ENCODE results near the gene ADAM12.

The ADAM12 gene

DNA sequence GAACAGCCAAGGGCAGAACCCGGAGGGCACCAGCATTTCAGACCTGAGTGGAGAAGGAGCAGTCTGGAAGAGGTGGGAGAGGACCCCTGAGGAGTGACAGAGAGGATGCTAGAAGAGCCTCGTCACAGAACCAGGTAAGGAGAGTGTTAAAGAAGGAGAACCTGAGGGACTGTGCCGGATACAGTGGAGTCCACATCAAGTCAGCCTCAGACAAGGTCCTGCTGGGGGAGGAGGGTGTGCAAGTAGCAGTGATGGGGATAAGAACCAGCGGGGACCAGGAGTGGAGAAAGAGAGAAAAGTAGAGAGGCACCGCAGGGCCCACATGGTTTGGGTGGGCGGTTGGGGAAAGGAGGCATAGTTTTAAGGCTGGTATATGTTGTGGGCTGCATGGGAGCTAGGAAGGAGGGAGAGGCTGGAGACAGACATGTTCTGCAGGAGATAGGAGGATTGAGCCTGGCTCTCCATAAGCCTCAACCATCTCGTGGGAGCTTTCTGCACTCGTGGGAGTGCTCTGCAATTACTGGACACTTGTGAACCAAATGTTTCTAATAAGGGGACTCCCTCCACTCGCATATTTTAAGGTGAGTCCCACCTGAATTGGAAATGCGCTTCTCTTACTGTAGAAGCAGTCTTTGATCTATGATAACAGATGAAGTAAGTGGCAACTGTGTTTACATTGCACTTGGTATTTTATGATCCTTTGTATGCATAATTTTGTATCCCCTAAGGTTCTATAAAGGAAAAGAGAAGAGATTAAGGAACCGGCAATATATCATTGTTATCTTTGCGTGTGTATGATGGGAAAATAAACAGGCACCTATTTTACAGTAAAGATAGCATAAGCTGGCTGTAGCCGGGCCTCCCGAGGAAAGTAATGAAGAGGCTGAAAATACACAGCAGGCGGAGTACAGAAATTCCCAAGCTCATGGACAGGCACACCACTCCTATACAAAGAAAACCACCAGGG, 154.8 kb downstream of the ADAM12 start:
- no peak for DNase-seq

DNA sequence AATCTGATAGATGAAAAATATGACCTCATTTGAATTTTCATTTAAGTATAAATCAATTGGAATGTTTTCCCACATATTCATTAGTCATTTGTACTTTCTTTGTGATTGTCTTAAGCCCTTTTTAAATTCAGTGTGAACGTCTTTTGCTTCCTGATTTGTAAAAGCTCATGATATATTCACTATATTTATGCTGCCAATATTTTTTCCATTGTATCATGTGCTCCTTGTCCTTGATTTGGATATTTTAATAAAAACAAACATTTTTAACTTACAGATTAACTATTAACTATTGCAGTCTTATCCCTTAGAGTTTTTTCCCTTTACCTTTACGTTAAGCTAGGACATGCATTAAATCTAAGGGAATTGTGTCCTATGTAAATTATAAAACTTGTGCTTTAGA, 157.7 kb downstream of the ADAM12 start:
- no peak for DNase-seq

DNA sequence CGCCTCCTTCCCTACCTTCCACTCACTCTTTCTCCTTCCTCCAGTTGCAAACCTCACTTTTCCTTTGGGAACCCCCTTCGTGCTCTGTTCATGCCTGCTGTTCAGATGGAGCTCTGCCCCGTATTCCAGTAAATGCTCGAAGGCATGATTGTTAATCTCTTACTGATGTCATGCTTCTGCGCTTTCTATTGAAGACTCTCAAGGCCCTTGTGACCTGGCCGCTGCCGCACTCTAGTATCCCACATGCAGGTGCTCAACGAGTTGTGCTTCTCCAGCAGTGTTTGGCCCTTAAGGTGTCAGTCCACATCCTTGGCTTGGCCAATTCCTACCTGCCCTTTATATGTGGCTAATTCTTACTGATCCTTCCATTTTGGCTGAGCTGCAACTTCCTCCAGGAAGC, 158.6 kb downstream of the ADAM12 start:
- DNase-seq: no peak

DNA sequence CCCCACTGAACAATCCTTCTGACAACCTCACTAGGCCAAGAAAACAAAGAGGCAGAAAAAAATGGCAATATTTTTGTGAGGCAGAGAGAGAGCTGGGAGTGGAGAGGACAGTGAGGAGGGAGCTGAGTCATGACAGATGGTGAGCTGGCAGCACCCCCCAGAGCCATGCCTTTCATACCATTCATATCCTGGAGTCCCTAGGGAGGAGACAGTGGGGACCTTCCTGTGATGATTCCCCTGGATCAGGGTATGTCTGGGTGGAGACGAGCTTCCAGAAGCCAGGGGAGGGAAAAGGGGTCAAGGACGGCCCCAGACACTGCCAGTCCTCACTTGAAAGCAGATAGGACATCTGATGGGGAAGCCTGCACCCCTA, 160.5 kb downstream of the ADAM12 start:
- no peak for DNase-seq

DNA sequence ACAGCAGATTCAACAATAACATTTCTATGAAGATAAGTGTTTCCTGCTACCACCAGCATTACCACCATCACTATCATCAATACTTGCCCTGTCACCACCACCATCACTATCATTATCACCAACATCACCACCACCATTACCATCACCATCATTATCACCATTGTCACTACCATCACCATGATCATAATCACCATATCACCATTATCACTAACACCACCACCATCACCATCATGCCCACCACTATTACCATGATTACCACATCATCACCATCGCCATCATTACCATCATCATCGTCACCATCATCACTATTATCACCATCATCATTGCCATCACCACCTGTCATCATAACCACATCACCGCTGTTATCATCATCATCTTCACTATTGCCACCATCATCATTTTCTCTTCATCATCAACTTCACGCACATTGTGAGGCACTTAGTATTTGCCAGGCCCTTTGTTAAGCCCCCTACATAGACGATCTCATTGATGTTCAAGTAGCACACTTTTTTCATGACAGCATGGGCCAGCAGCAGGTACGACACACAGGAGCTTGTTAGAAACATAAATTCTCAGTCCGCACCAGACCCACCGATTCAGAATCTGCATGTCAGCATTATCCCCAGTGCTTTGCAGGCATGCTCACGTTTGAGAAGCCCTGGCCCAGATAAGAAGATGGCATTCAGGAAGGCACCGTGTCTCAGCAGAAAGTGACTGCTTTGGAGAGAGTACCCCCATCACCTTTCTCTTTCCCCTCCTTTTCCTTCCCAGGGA, 161.1 kb downstream of the ADAM12 start:
- DNase-seq: no peak

DNA sequence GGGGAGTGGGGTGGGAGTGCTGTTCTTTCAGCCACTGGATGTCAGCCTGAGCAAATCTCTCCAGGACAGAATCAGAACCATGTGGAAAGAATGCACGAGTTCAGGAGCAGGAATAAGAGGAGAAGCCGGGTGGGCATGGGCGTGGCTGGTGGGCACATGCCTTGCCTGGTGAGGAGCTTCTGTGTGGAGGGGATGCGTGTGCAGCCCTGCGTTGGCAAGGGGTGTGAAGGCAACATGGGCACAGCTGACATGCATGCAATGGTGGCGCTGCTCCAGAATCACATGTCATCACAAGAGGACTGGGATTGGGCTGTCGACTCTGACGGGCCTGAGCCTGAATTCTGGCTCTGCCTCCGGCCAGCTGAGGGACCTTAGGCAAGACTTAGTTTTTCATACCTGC, 162.1 kb downstream of the ADAM12 start:
- DNase-seq: no peak

DNA sequence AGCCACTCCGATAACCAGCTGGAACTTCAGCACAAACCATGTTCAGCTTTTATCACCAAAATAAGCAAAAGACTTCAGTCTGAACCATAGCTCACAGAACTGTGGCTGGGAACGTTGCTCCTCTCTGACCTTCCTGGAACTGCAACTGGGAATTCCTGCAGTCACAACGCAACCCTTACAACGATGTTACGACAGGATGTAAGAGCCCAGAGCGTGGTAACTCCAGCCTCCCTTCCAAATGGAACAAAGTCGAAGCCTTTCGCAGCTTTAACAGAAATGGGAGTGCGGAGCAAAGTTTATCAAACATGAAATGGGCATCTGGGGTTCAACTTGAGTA, 162.6 kb downstream of the ADAM12 start:
- no peak for DNase-seq

DNA sequence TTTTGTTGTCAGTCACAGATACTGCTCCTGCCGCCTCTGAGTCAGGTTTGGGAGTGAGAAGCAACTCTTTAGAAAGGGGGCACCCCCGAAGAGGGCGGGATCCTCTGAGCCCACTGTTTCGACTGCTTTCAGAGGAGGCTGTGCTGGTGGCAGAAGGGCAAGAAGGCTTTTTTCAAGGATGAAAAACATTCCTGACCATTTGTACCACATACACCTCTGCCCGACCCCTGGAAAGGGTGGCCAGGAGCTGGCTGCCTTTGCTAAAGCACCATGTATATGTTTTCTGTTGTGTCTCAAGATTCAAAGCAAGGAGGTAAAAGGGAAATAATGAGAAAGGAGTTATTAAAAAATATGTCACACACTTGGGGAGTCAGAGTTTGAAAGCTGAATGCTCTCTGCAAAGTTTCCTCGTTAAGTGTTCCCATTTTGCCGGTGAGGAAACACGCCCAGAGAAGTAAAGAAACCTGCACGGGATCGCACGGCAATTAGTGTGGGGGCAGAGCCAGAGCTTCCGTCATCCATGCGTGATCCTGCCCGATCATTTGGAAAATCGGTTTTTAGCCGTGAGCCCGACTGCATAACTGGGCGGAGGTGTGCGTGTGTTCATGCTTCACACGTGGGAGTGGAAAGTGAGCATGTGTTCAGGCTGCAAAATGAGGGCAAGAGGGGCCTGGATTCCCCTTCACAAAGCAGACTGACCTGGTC, 163.2 kb downstream of the ADAM12 start:
- no peak for DNase-seq

DNA sequence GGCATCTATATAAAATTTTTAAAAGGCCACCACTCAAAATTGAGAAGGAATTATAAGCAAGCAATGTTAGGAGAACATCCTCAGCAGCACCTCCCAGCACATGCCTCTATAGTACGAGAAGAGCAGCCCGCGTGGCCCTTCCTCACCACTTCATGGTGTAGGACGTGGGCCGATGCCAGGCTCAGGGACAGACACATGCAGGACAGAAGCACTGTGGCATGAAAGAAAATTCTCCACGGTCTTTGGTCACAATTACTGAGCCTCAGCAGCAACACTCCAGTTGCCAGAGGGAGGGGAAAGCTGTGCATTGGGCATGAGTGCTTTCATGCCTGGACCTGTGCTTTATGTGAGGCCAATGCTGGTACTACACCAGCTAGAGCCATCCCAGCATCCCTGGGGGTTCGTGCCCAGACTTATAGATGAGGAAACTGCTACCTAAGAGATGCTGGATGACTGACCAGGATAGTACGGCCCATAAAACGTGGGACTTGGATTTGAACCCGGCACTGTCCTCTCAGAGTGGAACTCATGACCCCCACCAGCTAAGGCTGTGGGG, 164.7 kb downstream of the ADAM12 start:
- no peak for DNase-seq

DNA sequence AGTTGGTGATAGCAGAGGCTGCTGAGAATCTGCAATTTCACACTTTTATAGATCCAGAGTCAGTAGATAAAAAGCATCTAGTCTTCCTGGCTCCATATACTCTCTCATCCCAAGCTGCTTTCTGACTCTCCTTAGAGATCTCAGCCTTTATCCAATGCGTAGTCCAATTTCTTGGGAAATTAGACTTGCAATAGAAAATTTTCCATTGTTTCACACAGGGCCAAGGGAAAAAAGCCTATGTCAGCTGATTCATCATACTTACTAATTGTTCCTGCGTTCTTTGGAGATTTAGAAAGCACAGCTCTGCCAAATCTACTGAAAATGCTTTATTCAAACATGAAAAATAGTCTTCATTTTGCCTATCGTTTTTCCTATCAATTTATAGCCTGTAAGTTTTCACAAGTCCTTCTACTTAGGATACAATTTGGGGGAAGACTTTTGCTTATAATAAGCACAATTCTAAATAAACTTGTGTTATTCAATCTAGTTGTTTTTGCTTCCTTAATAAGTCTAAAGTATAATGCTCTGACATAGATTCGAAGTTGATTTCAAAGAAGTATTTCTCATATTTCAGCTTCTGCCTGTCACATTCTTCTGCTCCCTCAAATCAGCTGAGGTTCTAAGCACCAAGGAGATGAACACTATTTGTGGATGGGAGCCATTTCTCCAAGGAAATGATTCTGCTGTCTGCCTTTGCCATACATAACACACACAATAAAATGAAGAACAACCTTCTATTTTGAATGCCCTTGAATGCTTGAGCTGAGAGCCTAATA, 165.4 kb downstream of the ADAM12 start:
- no peak for DNase-seq

DNA sequence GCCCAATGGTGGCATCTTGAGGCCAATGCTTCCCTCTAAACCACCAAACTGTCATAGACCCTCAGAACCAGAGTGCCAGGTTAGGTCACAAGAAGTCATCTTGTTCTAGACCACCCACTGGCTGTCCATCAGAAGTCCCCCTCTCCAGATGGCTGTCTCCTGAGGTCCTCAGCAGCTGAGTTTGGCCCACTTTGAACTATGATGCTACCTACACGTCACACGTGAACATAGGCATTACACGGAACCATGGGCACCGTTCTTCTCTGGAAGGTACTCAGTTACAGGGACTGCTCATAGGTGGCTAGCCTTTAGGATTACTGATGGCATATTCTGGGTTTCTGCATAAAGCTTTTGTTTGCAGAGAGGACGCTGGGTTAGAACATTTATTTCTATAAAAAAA, 166.4 kb downstream of the ADAM12 start:
- DNase-seq: no peak

DNA sequence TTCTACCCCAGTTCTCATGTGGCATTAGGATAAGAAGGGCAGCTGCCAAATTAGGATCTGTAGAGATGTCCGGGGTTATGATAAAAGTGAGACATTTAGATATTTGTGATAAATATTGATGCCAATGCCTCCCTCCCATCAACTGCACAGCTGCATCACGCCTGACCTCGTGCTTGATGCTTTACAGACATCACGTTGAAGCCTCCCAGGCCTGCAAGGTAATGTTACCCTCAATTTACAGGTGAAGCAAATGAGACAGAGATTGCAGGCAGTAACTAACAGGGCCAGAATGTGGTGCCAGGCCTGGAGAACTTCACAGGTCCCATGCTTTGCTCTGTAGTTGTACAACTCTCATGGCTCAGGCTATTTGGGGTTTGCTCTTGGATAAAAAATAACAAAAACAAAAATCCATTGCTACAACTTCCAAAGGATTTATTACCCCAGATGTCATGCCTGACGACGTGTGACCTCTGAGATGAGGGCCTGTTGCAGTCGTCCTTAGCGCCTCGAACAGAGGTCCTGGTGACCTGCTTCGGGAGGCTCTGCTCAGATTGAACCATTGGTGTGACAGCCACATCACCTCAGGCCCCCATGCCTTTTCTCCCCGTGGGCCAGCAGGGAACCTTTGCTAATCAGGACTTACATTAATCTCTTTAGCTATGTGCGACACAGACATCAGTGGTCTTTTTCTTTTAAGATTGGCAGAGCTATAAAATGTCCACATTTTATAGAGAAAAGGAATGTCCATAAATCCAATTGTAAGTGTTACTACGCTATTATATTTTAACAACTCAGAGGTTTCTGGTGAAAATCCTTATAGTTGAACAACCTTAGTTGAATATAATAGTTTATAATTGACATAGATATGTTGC, 169.3 kb downstream of the ADAM12 start:
- no peak for DNase-seq

DNA sequence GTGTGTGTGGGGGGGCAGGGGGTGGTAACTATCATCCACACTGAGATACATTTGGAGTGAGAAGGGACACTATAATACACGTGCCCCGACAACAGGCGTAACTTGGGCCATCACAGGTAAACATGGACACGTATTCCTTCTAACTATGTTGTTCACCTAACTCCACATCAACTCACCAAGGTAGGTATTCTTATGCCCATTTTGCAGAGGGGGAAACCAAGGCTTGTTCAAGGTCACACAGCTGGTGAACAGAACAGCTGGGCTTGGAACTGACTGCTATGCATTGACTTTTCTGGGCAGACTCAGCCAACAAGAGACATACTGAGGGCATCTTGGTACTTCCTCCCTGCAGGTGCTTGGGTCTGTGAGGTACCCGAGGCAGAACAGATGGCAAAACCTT, 170.1 kb downstream of the ADAM12 start:
- no peak for DNase-seq

DNA sequence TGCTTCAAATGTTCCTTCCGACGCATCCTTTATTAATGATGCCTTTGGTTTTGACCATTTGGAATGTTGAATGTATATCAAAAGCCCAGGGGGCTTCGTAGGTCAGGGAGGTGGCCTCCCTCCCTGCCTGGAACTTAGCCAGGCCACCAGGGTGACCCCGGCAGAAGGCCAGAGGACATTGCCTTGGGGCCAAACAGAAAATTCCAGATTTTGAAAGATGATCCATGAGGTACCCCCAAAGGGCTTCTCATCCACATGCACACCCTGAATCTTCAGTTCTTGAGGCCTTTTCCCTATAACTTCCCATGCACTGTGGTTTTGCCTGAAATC, 171.7 kb downstream of the ADAM12 start:
- DNase-seq: no peak

DNA sequence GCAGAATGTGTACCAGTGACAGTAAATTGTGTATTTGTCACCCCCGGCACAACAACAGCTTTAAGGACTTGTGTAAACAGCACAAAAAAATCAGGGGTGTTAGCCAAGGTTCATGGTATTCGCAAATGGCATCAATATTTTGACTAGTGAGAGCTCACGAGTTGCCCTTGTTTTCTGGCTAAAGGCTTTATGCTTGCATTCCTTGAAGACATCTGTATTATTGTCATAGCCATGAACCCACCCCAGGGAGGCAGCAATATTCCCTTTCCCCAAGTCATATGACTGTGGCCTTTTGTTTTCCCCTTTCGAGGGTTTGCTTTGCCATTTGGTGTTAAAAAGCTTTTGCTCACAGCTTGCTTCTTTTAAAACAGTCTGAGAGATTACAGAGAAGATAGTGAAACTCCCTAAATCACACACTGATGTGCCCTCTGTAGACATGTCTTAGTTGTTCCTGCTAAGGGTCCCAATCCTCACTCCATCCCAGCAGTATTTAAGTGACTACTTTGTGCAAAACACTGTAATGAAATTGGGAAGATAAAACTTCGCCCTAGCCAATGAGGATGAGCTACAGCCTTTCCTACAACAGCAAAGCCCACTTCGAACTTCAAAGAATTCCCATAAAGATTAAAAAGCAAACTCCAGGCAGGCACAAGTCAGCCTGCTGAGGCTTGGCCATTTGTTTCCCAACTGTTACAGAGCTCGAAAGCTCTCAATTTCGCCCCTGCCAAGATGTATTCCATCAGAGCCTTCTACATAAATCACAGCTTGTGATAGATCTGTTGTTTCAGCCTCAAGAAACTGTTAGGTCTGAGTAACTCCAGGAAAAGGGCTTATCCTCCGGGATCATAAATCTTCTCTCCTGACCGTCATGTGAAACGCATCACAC, 172.3 kb downstream of the ADAM12 start:
- no peak for DNase-seq

DNA sequence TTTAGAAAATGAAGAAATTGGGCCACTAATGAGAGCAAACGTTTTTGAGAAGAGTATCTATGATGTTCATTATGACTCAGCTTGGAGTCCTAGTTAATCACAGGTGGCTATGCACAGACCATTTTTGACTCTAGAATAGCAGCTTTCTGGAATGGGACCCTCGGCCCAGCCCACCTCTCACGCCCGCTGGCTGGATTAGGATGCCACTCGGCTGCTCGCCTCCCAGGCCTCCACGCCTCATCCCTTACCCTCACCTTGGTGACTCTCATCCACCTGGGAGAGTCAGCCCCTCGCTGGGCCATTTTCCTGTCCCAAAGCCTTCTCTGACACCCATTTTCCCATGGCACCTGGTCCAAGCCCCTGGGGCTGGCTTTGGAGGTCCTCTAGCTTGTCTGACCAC, 173.6 kb downstream of the ADAM12 start:
- no peak for DNase-seq

DNA sequence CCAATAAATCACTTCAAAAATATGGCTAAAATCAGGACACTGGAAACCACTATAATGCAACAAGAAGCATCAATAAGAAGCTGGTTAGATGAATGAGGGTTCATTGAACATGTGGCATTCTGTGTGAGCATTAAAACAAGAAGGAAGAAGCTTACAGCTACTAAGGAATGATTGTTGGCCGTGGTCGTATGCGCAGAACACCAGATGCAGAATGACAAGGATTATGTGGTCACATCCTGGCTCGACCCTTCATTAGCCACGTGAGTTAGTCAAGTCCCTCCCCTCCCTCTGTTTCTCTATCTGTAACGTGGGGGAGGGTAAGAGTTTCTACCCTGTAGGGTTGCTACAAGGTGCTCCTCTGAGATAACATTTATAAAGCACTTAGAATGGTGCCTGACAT, 174.3 kb downstream of the ADAM12 start:
- DNase-seq: no peak

DNA sequence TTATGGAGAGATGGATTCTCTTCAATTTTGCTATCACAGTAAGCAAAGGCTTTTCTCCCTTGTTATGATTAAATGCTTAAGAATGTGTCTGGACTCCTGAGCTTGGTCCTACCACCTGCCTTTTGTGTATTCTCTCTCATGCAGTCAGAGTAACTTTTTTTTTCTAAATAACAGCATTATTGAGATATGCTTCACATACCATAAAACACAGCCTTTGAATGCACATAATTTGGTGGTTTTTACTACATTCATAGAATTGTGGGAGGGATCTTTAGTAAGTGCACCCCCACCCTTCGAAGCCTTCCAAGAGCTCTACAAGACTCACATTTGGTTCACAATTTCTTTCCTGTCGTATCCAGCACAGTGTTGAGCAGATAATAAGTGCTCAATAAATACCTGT, 175.5 kb downstream of the ADAM12 start:
- no peak for DNase-seq

DNA sequence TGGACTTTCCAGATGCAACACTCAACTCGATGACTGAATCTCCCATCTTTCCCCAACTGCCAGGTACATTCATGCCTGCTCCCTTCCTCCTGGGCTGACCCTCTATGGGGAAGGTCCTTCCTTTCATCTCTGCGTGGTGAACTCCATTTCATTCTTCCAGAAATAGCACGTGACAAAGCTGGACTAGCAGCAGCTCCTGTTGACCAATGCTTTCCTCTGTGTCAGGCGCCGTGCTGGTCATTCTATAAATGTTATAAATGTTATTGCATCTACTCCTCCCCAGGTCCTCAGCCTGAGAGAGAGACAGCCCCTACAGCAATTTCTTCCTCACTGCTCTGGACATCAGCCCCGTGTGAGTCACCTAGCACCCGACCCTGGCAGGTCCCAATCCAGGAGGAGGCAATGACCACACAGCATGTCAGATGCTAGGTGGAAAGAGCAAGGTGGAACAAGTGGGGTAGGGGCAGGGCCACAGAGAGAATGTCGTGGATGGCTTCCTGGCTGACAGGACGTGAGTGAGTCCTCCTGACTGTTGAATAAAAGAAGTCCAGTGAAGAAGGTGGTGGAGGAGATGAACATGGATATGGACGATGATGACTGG, 178.1 kb downstream of the ADAM12 start:
- no peak for DNase-seq

DNA sequence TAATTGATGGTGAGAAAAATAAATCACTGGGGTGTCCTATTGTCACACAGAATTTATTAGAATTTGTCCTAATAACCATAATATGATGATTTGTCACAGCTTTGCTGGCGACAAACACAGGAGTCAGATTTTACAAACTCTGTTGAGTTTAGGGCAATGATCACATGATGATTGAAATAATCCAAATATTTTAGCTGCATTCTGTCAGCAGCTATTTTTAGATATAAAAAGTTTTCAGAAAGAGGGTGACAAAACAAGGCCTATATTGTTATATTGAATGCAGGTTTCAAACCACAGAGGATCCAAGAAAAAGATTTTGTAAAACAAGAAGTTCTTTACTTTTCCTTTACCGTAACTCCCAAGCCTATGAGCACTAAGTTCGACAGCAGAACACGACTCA, 178.8 kb downstream of the ADAM12 start:
- DNase-seq: no peak

Measured in KG1 (cell line).